Measurements from ENCODE around the gene LCLAT1. TPM values are rescaled to one million over a fixed set of nuclear protein-coding genes. Genes with fewer than 3 reads are reported as not detected.

Gene LCLAT1
- total RNA-seq, 1 experiment from 2014 or later, result 23.9 TPM

DNA sequence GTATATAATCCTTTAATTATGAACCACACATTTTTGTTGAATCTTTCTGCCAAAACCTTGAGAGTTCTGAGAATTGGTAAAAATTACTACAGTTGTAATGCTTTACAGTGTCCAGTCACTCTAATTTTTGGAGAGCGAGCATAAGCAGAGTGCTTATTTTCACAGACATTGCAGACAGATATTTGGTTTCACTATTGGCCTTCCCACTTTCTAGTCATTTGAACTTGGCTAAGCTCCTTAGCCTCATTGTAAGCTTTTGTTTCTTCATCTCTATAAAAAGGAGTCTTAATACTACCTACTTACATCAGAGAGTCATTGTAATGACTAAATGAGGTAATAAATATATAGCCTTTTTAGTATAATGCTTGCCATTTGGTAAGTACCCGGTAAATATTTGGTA lies 80.4 kb downstream of the LCLAT1 start:
- DNase-seq (ENCODE audit: low read depth, low spot score), result no peak
- in situ Hi-C loops (cut with HindIII; ENCODE audit: low pct_unique_long_range_greater_than_20kb, low sequenced_read_pairs), result no loop called here

DNA sequence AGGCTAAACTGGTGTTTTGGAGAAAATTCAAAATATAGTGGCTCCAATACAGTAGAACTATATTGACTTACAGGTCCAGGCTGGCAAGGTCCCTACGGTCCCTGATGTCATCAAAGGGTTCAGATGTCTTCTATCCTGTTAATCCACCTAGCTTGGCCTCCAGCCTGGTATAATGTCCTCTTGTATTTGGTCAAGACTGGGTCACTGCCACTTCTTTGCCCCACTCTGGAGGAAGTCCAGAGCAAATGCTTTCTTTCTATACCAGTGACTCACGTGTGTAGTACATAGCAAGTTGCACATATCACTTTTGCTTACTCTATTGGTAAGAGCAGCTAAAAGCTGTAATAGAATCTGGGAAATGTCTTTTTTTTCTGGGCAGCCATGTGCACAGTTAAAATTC lies 80.8 kb downstream of the LCLAT1 start:
- no peak for DNase-seq (ENCODE audit: low read depth, low spot score)
- in situ Hi-C loops (cut with HindIII; ENCODE audit: low pct_unique_long_range_greater_than_20kb, low sequenced_read_pairs), result no loop called here

DNA sequence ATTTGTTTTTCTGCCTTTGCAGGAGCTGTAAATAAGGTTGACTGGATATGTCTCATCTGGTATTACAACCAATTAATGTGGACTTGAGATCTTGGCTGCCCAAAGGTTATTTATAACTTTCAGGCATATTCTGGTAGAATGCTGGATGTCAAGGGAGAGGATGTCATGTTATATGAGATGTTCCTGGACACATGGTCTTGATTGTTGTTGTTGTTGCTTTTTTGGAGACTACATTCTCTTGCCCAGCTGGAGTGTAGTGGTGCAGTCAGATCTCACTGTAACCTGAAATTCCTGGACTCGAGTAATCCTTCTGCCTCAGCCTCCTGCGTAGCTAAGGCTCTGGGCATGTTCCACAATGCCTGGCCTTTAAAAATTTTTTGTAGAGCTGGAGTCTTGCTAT lies 83.3 kb downstream of the LCLAT1 start:
- in situ Hi-C loops (cut with HindIII; ENCODE audit: low pct_unique_long_range_greater_than_20kb, low sequenced_read_pairs), result no loop called here
- no peak for DNase-seq (ENCODE audit: low read depth, low spot score)

DNA sequence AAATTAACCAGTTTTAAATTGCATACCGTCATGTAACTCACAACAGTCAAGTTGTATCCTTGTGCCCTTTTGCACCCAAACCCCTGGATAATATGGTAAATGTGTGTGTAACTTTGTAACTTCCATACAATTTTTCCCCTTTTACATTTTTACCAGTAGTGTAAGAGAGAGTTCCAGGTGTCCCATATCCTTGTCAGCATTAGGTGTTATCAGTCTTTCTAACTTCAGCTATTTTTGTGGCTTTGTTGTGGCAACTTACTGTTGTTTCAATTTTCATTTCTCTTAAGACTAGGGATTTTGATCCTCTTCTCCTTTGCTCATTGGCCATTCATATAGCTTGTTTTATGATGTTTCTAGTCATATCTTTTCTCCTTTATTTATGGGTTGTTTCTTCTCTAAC lies 94.6 kb downstream of the LCLAT1 start:
- no peak for DNase-seq (ENCODE audit: low read depth, low spot score)
- in situ Hi-C loops (cut with HindIII; ENCODE audit: low pct_unique_long_range_greater_than_20kb, low sequenced_read_pairs), result no loop called here

DNA sequence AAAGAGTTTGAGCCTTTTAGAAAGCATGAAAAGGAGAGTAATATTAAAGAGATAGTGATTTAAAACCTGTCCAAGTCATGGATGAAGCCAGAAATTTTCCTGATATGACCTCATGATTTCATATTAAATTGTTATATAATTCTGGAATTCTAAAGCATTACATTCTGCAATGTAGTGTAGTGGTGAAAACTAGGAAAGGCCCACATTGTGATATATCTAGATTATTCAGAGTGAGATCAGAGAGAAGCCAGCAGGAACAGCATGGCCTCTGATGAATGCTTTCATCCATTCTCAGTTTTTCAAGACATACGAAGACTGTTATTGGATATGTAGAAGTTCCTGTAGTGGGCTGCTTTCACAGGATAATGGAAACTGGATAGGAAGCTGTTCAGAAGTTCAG lies 98.8 kb downstream of the LCLAT1 start:
- no peak for DNase-seq (ENCODE audit: low read depth, low spot score)
- in situ Hi-C loops (cut with HindIII; ENCODE audit: low pct_unique_long_range_greater_than_20kb, low sequenced_read_pairs), result no loop called here

DNA sequence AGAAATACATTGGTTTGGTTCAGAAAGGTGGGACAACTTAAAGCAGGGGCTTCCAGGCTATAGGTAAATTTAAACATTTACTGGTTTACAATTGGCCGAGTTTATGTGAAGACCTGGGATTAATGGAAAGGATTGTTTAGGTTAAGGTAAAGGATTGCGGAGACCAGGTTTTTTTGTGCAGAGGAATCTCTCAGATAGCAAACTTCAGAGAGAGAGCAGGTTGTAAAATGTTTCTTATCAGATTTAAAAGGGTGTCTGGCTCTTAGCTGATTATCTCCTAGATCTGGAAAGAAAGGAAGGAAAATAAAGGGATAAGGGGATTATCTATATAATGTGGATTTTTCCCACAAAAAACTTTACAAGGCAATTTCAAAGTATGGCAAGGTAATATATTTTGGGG lies 101.3 kb downstream of the LCLAT1 start:
- in situ Hi-C loops (cut with HindIII; ENCODE audit: low pct_unique_long_range_greater_than_20kb, low sequenced_read_pairs), result no loop called here
- no peak for DNase-seq (ENCODE audit: low read depth, low spot score)

DNA sequence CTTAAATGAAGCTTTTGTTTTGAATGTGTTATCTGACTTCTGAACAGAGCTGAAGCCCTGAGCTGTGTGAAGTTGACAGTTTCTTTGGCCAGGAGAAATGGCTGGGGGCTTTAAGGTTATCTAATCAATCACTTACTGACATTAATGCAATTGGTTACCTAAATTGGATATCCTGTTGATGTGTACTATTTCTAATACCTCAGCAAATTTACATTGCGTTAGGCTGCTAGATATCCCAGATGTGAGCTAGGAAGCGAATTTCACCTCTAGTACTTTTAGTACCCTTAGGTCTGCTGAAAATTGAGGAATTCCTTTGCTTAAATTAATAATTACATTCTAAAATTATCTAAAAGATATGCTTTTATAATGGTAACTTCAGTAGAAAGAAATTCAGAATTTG lies 102.0 kb downstream of the LCLAT1 start:
- in situ Hi-C loops (cut with HindIII; ENCODE audit: low pct_unique_long_range_greater_than_20kb, low sequenced_read_pairs), result no loop called here
- no peak for DNase-seq (ENCODE audit: low read depth, low spot score)

DNA sequence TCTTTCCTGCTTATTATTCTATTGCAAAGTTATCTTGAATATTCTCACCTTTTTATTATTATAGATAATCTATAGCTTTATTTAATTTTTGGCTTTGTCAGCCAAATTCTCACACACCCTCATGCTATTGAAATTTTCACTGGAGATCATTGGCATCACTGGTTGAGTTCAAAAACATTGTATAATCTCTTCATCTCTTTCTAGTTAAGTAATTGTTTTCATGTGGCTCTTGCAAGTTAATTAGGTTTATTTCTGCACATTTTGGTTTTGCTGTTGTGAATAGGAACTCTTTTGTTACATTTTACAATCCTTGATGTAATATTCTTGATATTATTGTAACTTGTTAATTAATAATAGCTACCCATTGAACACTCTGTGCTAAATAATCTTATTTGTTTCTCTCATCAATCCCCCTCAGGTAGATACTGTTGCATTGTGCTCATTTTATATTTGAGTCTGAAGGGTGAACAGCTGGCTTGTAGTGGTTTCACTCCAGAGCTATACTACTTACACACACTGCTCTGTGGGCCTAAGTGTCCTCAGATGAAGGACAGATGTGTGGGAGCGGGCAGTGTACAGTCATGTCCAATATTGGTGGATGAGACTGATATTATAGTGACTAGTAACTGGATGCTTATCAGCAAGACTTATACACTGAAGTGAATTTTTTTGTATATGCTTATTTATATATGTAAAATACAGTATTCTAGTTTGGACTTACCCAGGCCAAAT lies 112.7 kb downstream of the LCLAT1 start:
- in situ Hi-C loops (cut with HindIII; ENCODE audit: low pct_unique_long_range_greater_than_20kb, low sequenced_read_pairs), result no loop called here
- no peak for DNase-seq (ENCODE audit: low read depth, low spot score)

DNA sequence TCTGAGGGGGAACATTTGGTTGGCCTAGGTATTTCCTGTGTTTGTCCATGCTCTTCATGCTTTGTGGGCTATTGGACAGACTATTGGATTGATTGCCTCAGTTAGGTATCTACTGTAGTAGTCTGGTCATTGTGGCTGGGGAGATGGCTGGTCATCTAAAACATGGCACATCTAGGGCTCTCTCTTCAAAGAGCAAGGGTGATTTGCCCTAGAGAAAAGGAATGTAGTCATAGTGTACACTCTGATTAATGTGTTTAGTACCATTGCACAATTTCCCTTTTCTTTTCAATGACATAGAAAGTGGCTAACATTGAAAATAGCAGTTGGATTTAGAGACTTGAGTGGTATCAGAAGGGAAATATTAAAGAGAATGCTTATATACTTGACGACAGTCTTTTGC lies 114.3 kb downstream of the LCLAT1 start:
- in situ Hi-C loops (cut with HindIII; ENCODE audit: low pct_unique_long_range_greater_than_20kb, low sequenced_read_pairs), result no loop called here
- DNase-seq (ENCODE audit: low read depth, low spot score), result no peak

DNA sequence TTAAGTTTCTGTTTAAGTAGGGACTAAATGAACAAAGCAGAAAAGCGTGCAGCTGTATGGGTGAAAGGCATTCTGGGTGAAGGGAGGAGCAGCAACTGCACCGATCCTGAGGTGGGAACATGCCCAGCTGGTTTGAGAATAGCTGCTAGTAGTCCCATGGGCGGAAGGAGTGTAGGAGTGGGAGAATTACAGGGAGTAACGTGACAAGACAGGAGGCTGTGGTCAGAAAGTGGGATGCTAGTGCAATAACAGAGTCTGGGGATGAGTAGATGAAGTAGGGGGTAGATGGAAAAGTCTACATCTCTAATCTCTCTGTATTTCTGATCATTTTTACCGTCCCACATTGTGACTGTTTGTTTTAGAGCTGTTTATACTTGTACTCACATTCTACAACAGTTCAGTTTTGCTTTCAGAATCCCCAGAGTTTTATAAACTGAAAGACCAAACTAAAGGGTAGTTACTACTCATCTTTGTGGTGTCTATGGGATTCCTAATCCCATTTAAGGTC lies 118.9 kb downstream of the LCLAT1 start:
- no peak for DNase-seq (ENCODE audit: low read depth, low spot score)

DNA sequence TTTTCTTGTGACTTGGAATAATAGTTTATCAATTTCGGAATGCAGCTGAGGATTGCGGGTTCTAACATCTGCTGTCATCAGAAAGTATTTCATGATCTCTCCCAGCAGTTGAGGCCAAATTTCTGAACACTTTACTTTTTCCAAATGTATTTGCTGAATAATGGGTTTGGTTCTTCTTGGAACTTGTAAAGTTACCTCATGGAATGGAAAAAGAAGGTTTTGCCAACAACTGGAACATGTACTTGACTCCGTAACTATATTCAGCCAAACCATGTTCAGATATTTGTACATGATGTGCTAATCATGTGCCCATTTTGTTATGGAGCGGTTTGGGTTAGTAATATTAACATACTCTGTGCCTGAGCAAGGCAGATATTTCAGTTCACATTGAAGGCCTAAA lies 119.6 kb downstream of the LCLAT1 start:
- no peak for DNase-seq (ENCODE audit: low read depth, low spot score)
- in situ Hi-C loops (cut with HindIII; ENCODE audit: low pct_unique_long_range_greater_than_20kb, low sequenced_read_pairs), result no loop called here

More for the DNA sequence above, 118.9 kb downstream of the LCLAT1 start:
- in situ Hi-C loops (cut with HindIII; ENCODE audit: low pct_unique_long_range_greater_than_20kb, low sequenced_read_pairs), result no loop called here

DNA sequence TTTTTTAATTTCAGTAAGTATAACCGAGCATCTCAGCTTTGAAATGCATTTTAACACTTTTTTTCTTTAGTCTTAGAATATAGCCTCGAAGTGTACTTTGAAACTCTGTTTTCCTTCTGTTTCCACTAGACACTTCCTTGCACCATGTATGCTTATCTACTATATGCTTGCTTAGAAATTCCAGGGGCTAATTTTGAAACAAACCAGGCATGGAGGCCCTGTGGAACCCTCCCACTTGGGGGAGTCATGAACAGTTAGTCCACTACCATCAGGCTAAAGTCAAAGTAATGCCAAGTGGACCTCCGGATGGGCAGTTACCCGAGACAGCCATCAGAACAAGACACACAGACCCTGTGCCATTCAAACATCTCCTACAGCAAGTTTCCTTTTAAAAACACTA lies 120.3 kb downstream of the LCLAT1 start:
- in situ Hi-C loops (cut with HindIII; ENCODE audit: low pct_unique_long_range_greater_than_20kb, low sequenced_read_pairs), result no loop called here
- no peak for DNase-seq (ENCODE audit: low read depth, low spot score)

DNA sequence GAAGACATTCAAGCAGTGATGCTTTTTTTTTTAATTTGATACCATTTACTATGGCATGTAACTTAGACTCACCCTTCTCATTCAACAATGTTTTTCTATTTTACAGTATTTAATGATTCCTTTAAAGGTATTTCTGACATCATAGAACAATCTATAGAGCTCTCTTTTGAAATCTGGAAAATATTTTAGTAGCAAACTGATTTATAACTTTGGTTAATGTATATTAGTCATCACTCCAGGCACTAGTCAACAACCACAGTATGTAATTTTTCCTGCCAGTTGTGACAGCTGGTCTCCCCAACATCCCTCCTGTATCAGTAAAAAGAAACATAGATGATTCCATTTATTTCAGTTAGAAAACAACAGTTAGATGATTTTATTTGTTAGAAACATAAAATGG lies 122.9 kb downstream of the LCLAT1 start:
- in situ Hi-C loops (cut with HindIII; ENCODE audit: low pct_unique_long_range_greater_than_20kb, low sequenced_read_pairs), result no loop called here
- DNase-seq (ENCODE audit: low read depth, low spot score), result no peak

DNA sequence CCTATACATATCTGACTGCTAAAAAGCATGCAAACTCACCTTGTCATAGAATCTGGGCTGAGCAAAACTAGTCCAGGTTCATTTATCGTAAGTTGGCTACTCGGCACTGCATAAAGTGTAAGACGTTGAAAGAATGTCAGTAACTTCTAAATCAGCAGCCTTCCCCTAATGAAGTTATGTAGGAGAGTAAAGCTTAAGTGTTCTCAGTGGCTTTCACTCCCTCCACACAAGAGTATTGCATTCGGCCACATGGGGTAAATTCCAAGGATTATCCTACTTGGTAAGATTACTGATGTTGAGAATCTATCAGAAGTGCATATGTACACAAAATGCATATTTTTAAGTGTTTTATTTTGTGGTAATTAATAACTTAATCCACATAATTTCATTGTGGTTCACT lies 130.1 kb downstream of the LCLAT1 start:
- in situ Hi-C loops (cut with HindIII; ENCODE audit: low pct_unique_long_range_greater_than_20kb, low sequenced_read_pairs), result no loop called here
- DNase-seq (ENCODE audit: low read depth, low spot score), result no peak

DNA sequence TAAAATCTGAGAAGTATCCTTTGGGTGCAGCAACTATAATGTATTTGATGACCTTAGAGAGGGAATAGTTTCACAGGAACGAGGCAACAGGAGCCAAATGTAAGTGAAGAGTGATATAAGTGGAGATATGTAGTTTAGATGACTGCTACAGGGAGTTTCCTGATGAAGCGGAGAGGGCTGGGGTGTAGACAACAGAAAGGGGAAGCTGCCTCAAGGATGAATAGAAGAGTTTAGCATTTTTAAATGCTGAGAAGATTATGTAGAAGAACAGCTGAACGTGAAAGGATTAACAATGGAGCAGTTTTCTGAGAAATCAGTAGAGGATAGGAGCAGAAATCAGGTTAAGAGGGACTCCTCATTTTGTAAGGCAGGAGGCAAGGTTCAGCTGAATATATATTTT lies 133.3 kb downstream of the LCLAT1 start:
- no peak for DNase-seq (ENCODE audit: low read depth, low spot score)
- in situ Hi-C loops (cut with HindIII; ENCODE audit: low pct_unique_long_range_greater_than_20kb, low sequenced_read_pairs), result no loop called here

DNA sequence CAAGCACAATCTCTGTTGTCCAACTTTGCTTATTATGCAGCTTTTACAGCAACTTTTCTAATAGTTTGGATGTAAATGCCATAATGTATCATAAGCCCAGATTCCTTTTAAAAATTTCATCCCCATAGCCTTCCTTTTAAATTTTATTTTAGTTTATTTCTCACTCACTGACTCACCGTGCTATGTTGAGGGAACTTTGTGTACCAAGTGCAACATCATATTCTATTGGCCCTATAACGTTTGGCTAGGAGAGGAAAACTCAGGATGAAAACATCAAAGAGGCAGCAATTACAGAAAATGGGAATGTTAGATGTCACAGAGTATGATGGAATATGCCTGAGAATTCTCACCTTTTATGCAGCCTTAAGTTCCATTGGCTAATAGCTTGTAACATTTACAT lies 135.5 kb downstream of the LCLAT1 start:
- DNase-seq (ENCODE audit: low read depth, low spot score), result no peak
- in situ Hi-C loops (cut with HindIII; ENCODE audit: low pct_unique_long_range_greater_than_20kb, low sequenced_read_pairs), result no loop called here

DNA sequence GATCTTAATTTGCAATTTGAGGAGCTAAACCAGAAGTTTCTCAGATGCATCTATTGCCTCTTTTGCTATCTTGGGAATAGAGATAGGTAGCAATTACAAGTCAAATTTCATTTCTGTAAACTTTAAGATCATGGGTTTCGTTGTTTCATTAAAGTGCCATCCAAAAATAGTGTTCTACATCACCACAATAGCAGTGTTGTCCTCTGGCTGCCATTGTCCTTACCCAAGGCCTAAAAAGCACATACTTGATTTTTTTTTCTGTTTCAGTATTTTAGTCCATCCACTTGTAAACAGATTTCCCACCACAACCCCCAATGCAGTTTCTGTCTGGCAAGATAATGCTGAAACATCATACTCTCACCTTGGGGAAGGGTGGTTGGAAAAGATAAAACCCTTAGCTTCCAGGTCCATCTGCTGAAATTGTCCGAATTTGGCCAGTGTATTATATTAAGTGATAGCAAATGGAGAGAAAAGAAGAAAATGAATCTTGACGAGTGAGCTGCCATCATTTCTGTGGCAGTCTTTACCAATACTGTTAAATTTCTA lies 136.2 kb downstream of the LCLAT1 start:
- in situ Hi-C loops (cut with HindIII; ENCODE audit: low pct_unique_long_range_greater_than_20kb, low sequenced_read_pairs), result no loop called here
- no peak for DNase-seq (ENCODE audit: low read depth, low spot score)

DNA sequence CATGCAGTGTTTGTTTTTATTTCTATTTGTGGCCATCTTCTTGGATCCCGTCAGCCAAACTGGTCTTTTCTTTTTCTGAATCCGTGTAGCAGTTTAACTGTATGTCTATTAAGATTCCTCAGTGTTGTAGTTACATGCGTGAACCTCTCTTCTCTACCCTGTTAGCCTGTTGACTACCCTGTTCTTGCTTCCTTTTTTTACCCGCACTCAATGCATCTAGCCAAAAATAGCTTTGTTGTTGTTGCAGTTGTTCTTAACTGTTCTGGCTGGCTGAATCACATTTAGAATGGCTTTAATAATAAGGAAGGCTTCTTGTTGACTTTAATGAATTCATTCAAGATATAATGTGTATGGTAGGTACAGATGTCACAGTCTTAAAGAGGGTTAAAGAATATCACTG lies 137.1 kb downstream of the LCLAT1 start:
- no peak for DNase-seq (ENCODE audit: low read depth, low spot score)
- in situ Hi-C loops (cut with HindIII; ENCODE audit: low pct_unique_long_range_greater_than_20kb, low sequenced_read_pairs), result no loop called here

DNA sequence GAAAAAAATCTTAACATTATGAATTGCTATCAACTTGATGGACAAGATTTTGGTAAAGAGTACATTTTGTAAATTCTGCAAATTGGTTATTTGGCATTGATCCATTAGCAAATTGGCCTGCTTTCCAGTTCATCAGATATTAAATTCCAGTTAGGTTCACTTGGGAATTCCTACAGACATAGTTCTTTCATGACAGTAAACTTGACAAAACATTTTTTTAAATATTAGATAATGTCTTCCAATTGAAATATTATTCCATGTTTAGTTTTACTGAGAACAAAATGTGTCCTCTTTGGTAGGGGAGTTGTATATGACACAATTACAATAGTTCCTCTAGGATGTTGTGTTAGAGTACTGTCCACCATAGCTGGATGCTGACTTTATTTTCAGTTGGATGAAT lies 141.9 kb downstream of the LCLAT1 start:
- in situ Hi-C loops (cut with HindIII; ENCODE audit: low pct_unique_long_range_greater_than_20kb, low sequenced_read_pairs), result no loop called here

More for the DNA sequence above, 141.9 kb downstream of the LCLAT1 start:
- DNase-seq (ENCODE audit: low read depth, low spot score), result no peak

All from SK-MEL-5 (cell line).